GM12891 (cell line): Measurements from ENCODE around the gene FOXK2.

ENCODE experiments used
- DNase-seq: peaks from one replicate; pipeline ENCODE4 v3.0.0; 2011; ENCODE audit warnings: low spot score; ENCODE audit not compliant: insufficient read length
- FAIRE-seq: peaks from 2 replicates; lab custom pipeline; 2011; peaks lifted over from hg19 to GRCh38; lab: Jason Lieb, UNC
- PAX5 ChIP-seq: IDR thresholded peaks from 2 replicates; pipeline ENCODE4 v1.6.1; 2011; ENCODE audit warnings: low read length, moderate library complexity, mild to moderate bottlenecking; ENCODE audit not compliant: insufficient read depth, severe bottlenecking
- POLR2A ChIP-seq: IDR thresholded peaks from 2 replicates; pipeline ENCODE4 v1.6.1; 2011; ENCODE audit warnings: low read depth, low read length, control low read depth
- POLR2AphosphoS5 ChIP-seq: IDR thresholded peaks from 2 replicates; pipeline ENCODE4 v1.6.1; 2011; ENCODE audit warnings: low read depth, low read length, control low read depth
- POU2F2 ChIP-seq: IDR thresholded peaks from 2 replicates; pipeline ENCODE4 v1.6.1; 2011; ENCODE audit warnings: low read depth, mild to moderate bottlenecking, control low read depth, low read length, moderate library complexity
- SPI1 ChIP-seq: IDR thresholded peaks from 2 replicates; pipeline ENCODE4 v1.6.1; 2011; ENCODE audit warnings: low read depth, low read length, control low read depth
- TAF1 ChIP-seq: IDR thresholded peaks from 2 replicates; pipeline ENCODE4 v1.6.1; 2011; ENCODE audit warnings: low read depth, low read length, control low read depth

FOXK2 gene

GRCh38 chr17:82648742-82649331, 129.3 kb downstream of the FOXK2 start:
- TF ChIP-seq POLR2A (no peak), POLR2AphosphoS5 (no peak), POU2F2 (no peak), PAX5 (no peak), SPI1 (no peak), TAF1 (no peak)
- no peak for FAIRE-seq
- peak; percentile 53 for DNase-seq

- FAIRE-seq (no peak), DNase-seq (no peak)
- TF ChIP-seq SPI1, result no peak
- no peak for TF ChIP-seq PAX5
- TF ChIP-seq POU2F2, result no peak
- TF ChIP-seq TAF1, result no peak
- no peak for TF ChIP-seq POLR2A
- no peak for TF ChIP-seq POLR2AphosphoS5
These were observed 130.1 kb downstream of the FOXK2 start for GRCh38 chr17:82649501-82650261.

- TF ChIP-seq POU2F2, result no peak
- TF ChIP-seq TAF1, result no peak
- no peak for TF ChIP-seq POLR2AphosphoS5
- no peak for TF ChIP-seq PAX5
- no peak for TF ChIP-seq SPI1
- no peak for TF ChIP-seq POLR2A
- FAIRE-seq, result no peak
- no peak for DNase-seq
These were observed 131.2 kb downstream of the FOXK2 start for GRCh38 chr17:82650723-82651122.

- FAIRE-seq (no peak), DNase-seq (no peak)
- TF ChIP-seq POLR2AphosphoS5 (no peak), SPI1 (no peak), POLR2A (no peak), PAX5 (no peak), POU2F2 (no peak), TAF1 (no peak)
These were observed 134.4 kb downstream of the FOXK2 start for GRCh38 chr17:82653651-82654528.
